ENCODE data around the gene ACTL8. TPM values are rescaled to one million over a fixed set of nuclear protein-coding genes. Genes with fewer than 3 reads are reported as not detected.

Gene ACTL8
- total RNA-seq, 1 donor from 2014 or later, result not detected

DNA sequence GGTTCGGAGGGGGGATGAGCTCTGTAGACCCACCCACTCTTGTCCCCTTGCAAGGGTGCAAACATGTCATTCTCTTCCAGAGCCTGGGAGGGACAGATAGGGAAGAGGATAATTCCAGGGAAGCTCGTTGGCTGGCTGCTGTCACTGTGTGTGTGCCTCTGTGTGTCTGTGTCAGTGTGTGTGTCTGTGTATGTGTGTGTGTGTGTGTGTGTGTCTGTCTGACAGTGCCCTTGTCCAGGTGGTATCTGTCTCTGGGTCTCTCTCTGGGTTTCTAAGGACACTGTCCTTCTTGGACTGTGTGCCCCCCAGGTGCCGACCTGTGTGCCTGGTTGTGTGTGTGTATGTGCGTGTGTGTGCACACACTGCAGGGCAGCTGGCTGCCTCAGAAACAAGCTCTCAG, 90.5 kb downstream of the ACTL8 start:
- DNase-seq, result no peak

GRCh38 chr1:17846341-17846740, 91.2 kb downstream of the ACTL8 start:
- DNase-seq, result no peak

DNA sequence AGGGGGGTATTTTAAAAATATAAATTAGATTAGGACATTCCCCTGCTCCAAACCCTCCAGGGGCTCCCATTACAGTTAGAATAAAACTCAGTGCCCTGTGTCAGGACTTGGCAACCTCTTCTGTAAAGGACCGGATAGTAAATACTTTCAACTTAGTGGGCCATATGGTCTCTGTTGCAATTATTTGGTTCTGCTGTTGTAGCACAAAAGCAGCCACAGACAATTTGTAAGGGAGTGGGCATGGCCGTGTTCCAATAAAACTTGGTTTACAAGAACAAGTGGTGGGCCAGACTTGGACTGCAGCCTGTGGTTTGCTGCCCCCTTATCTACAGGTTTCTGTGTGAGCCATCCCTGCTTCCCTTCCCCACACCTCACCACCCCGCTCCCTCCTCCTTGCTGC, 92.0 kb downstream of the ACTL8 start:
- no peak for DNase-seq

GRCh38 chr1:17849216-17849615, 94.1 kb downstream of the ACTL8 start:
- no peak for DNase-seq

GRCh38 chr1:17851056-17851455, 95.9 kb downstream of the ACTL8 start:
- DNase-seq, result no peak

- DNase-seq, result no peak
Observed at GRCh38 chr1:17852383-17852782, 97.2 kb downstream of the ACTL8 start.

GRCh38 chr1:17853241-17853935, 98.3 kb downstream of the ACTL8 start:
- DNase-seq, result no peak

GRCh38 chr1:17856496-17857108, 101.5 kb downstream of the ACTL8 start:
- DNase-seq, result no peak

GRCh38 chr1:17857109-17857499, 102.0 kb downstream of the ACTL8 start:
- no peak for DNase-seq

- DNase-seq, result no peak
Observed at GRCh38 chr1:17857996-17858395, 102.9 kb downstream of the ACTL8 start.

GRCh38 chr1:17860812-17861211, 105.7 kb downstream of the ACTL8 start:
- DNase-seq, result no peak

DNA sequence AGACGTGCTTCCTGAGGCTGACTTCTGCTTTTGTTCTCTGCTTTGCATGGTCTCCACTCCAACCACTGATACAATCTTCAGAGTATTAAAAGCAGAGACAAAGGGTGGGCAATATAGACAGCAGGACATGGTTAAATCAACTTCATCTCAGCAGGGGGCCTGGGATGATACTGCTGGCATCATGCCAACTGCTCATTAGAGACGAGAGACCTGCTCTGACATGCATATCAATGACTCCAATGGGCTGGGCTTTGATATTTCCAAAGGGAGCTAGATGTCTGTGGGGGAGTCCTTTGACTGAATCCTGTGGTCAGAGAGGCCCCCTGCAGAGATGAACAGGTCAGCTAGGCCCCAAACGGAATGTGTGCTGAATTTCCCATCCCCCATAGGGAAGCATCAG, 106.6 kb downstream of the ACTL8 start:
- no peak for DNase-seq

- DNase-seq, result no peak
Observed at GRCh38 chr1:17862121-17862520, 107.0 kb downstream of the ACTL8 start.

GRCh38 chr1:17865912-17866739, 111.0 kb downstream of the ACTL8 start:
- DNase-seq, result no peak

DNA sequence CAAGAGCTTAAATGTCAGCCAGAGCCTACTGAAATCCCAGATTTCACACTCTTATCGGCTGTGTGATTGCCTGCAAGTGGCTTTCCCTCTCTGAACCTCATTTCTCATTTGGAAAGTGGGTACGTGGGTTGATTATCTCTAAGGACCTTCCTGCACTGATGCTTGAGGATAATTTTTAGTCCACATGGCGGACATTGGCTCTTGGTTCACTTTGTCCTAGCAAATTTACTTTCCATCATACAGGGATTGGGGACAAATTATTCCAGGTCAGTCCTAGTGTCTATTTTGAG, 111.6 kb downstream of the ACTL8 start:
- no peak for DNase-seq

DNA sequence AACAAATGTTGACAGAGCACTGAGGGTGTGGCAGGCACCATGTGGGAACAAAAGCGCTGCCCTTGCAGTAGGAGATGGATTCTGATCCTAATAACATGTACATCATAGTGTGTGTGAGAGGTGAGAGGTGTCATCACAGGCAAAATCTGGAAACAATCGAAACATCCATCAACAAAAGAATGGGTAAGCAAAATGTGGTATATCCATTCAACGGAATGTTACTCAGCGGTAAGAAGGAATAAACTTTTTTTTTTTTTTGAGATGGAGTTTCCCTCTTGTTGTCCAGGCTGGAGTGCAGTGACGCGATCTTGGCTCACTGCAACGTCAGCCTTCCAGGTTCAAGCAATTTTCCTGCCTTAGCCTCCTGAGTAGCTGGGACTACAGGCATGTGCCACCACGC, 112.3 kb downstream of the ACTL8 start:
- DNase-seq, result no peak

- DNase-seq, result no peak
Observed at GRCh38 chr1:17869815-17870214, 114.7 kb downstream of the ACTL8 start.

- no peak for DNase-seq
Observed at GRCh38 chr1:17870679-17871078, 115.5 kb downstream of the ACTL8 start.

DNA sequence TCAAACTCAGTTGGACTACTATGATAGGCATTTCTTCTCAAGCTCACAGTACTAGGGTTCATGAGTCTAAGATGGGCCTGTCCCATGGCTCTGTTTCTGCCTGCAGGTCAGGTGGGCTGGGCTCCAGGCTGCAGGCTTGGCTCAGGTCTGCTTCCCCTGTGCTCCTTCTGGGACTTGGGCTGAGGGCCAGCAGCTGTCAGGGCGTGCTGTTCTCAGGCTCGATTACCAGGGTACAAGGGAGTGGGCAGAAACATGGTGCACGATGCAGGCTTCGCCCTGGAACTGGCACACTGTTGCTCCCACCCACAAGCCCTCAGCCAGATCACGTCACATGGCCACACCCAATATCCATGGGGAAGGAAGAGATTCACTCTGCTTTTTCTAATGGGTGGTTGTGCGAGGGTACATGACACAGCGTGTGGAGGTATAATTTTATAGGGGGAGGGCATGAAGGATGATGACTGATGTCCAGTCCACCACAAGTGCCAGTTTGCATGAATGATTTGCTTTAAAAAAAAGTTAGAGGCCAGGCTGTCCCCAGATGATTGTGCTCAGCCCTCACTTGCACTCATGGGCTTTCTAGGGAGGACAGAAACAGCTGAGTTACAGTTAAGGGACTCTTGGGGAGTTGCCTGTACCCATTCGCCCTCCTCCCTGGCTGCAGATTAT, 118.0 kb downstream of the ACTL8 start:
- DNase-seq, result no peak

- no peak for DNase-seq
Observed at GRCh38 chr1:17874231-17874630, 119.1 kb downstream of the ACTL8 start.

DNA sequence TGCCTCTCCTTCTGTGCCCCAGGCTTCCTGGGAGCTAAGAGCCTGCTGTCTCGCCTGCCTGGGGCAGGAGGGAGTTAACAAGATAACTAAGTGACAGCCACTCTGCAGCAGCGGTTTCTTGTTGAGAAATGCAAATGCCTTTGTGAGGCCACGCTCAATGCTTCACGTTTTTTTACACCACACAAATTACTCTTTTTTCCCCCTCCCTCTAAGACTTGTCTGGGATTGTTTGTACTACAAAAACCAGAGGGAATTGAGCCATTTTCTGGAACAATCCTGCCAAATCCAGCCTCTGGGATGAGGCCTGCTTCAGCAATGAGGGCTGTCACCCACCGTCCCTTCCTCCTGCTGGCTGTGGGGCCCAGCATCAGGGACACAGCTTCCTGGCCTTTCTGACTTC, 119.6 kb downstream of the ACTL8 start:
- peak; percentile 52 for DNase-seq

DNA sequence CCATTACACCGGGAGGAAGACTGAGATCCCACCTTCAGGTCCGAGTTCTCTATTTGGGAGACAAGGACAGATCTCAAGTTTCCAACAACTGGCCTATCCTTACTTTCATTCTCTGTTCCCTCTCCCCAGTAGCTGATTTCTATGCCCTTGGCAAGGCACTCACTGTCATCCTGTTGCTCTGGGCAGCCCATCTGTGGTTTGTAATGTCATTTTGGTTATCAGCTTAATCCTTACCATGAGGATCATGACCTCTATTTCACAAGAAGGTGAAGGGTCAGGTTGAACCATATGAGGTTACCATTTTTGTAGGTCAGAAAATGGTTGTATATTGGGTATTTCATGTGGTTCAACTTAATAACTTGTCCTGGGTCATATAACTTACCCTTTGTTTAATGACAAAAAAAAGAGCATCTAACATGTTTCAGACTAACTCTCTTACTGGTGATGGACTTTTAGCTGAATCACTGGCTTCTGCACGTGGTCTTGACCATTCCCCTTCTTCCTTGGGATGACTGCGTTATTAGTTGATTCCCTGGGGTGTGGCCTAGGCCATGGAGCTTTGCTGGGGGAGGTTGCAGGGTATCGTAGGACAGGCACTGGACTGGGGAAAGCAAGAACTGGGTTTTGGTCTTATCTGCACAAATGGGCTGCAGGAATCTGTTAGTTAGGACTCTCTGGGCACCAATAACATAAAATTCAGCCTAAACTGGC, 120.2 kb downstream of the ACTL8 start:
- no peak for DNase-seq

Measured in skin of body (tissue), 2 donors.